GM23248 (cell line): ENCODE data around the gene TRAF3IP3. TPM values are rescaled to one million over a fixed set of nuclear protein-coding genes. Genes with fewer than 3 reads are reported as not detected.

Experiments used
- DNase-seq: peaks from one replicate; pipeline ENCODE4 v3.0.0-alpha.2; 2015
- H2AFZ ChIP-seq: fragments of 200-600 bp; sonication (generic); 2 replicates; pipeline ENCODE4 v1.6.1; 2016; ENCODE audit warnings: antibody characterized with exemption
- H3F3A ChIP-seq: fragments of 200-600 bp; sonication (generic); 2 replicates; pipeline ENCODE4 v1.6.1; 2016; ENCODE audit warnings: mild to moderate bottlenecking, antibody characterized with exemption, mixed run types; ENCODE audit not compliant: insufficient read depth
- H3K27ac ChIP-seq: fragments of 200-600 bp; sonication (generic); 2 replicates; pipeline ENCODE4 v1.5.1; 2016; ENCODE audit warnings: mild to moderate bottlenecking
- H3K27me3 ChIP-seq: fragments of 200-600 bp; sonication (generic); replicated peaks from 2 replicates; pipeline ENCODE4 v1.6.1; 2016; ENCODE audit warnings: mild to moderate bottlenecking; ENCODE audit not compliant: insufficient read depth
- H3K36me3 ChIP-seq: fragments of 200-600 bp; sonication (generic); 2 replicates; pipeline ENCODE4 v1.6.1; 2016; ENCODE audit warnings: low read depth, mild to moderate bottlenecking
- H3K4me1 ChIP-seq: fragments of 200-600 bp; sonication (generic); 2 replicates; pipeline ENCODE4 v1.6.1; 2016; ENCODE audit warnings: mild to moderate bottlenecking; ENCODE audit not compliant: insufficient read depth
- H3K4me2 ChIP-seq: fragments of 200-600 bp; sonication (generic); one replicate; pipeline ENCODE4 v1.6.1; 2016; ENCODE audit warnings: mild to moderate bottlenecking; ENCODE audit not compliant: unreplicated experiment
- H3K4me3 ChIP-seq: fragments of 200-600 bp; sonication (generic); 2 replicates; pipeline ENCODE4 v1.5.1; 2016; ENCODE audit warnings: mild to moderate bottlenecking
- H3K79me2 ChIP-seq: fragments of 200-600 bp; sonication (generic); 2 replicates; pipeline ENCODE4 v1.6.1; 2016; ENCODE audit warnings: mild to moderate bottlenecking; ENCODE audit not compliant: insufficient read depth
- H3K9ac ChIP-seq: fragments of 200-600 bp; sonication (generic); 2 replicates; pipeline ENCODE4 v1.6.1; 2016; ENCODE audit warnings: mild to moderate bottlenecking
- H3K9me2 ChIP-seq: fragments of 200-600 bp; sonication (generic); 2 replicates; pipeline ENCODE4 v1.6.1; 2016; ENCODE audit warnings: mixed run types, mild to moderate bottlenecking, moderate library complexity; ENCODE audit not compliant: insufficient read depth
- H3K9me3 ChIP-seq: fragments of 200-600 bp; sonication (generic); one replicate; pipeline ENCODE4 v1.6.1; 2017; ENCODE audit warnings: low read depth
- H4K20me1 ChIP-seq: fragments of 200-600 bp; sonication (generic); 2 replicates; pipeline ENCODE4 v1.6.0; 2016; ENCODE audit not compliant: insufficient read depth
- EZH2 ChIP-seq: fragments of 200-600 bp; sonication (generic); IDR thresholded peaks from 2 replicates; pipeline ENCODE4 v1.6.1; 2018; ENCODE audit warnings: antibody characterized with exemption, mild to moderate bottlenecking; ENCODE audit not compliant: insufficient read depth, poor library complexity, severe bottlenecking
- EZH2phosphoT487 ChIP-seq: fragments of 200-600 bp; sonication (generic); IDR thresholded peaks from 2 replicates; pipeline ENCODE4 v1.6.1; 2018; ENCODE audit warnings: antibody characterized with exemption, moderate library complexity, mild to moderate bottlenecking, low read depth; ENCODE audit not compliant: insufficient read depth
- WGBS, 2 experiments: methylation state at CpG; one replicate each; pipeline ENCODE4 v1.1.6; 2015 to 2017; ENCODE audit warnings: low lambda C conversion rate in 2 of 2, low coverage in 1 of 2; ENCODE audit errors: missing lambda C conversion rate in 2 of 2; 5-methylcytosine and 5-hydroxymethylcytosine counted together
- in situ Hi-C: fragments of 300-500 bp; cut with MboI; formaldehyde crosslinking; loops from 2 replicates; pipeline ENCODE4 v1.15.0; 2020
- polyA plus RNA-seq: library from polyadenylated mRNA; unstranded; fragments of >200 nt; fragmentation: Nextera tagmentation; extraction: Ambion mirVana; gene quantifications from 2 replicates; pipeline ENCODE4 v1.2.1, GENCODE V29; 2016
- total RNA-seq: library from RNA; depleted of rRNA; stranded (reverse); fragments of >200 nt; shearing (Covaris generic); gene quantifications from 2 replicates; pipeline ENCODE4 v1.2.3, GENCODE V29; 2014; rRNA removed

TRAF3IP3 gene
- total and polyA plus RNA-seq, 2 experiments from 2014 or later: not detected

GRCh38 chr1:209829716-209830115 is 73.9 kb downstream of the TRAF3IP3 start:
- Histone ChIP-seq H3K9ac (peak overlapping the region; percentile 41; the same call in 1 of the 2 replicates), H3K79me2 (peaks cover 51% of the 10 kb centered on the region), H3K4me1 (peaks cover 55% of the 10 kb centered on the region), H4K20me1 (no peaks in the 10 kb centered on the region), H3K4me2 (peak overlapping the region; percentile 78), H3K27me3 (no peaks in the 10 kb centered on the region), H3K9me3 (no peaks in the 10 kb centered on the region), H2AFZ (no peak overlapping the region), H3K9me2 (no peaks in the 10 kb centered on the region), H3F3A (peaks cover 46% of the 10 kb centered on the region), H3K36me3 (peaks cover 37% of the 10 kb centered on the region), H3K4me3 (peak overlapping the region; percentile 77), H3K27ac (peak overlapping the region; percentile 63)
- DNase-seq: peak; percentile 54
- WGBS, 2 experiments: 63 to 79% methylated on average over 2 of the region's 2 CpGs
- TF ChIP-seq EZH2phosphoT487 (no peak), EZH2 (no peak)
- in situ Hi-C loops: no loop called here

- Histone ChIP-seq H3K27me3 (no peaks in the 10 kb centered on the region), H2AFZ (no peak overlapping the region), H4K20me1 (no peaks in the 10 kb centered on the region), H3F3A (peaks cover 56% of the 10 kb centered on the region), H3K4me2 (peak overlapping the region; percentile 78), H3K79me2 (peaks cover 51% of the 10 kb centered on the region), H3K9me2 (no peaks in the 10 kb centered on the region), H3K9ac (no peak overlapping the region), H3K4me1 (peaks cover 65% of the 10 kb centered on the region), H3K27ac (peak overlapping the region; percentile 63), H3K36me3 (peaks cover 38% of the 10 kb centered on the region), H3K4me3 (peak overlapping the region; percentile 77; the same call in 1 of the 2 replicates), H3K9me3 (no peaks in the 10 kb centered on the region)
- no peak for TF ChIP-seq EZH2
- TF ChIP-seq EZH2phosphoT487: no peak
- in situ Hi-C loops: no loop called here
- WGBS, 2 experiments: 94 to 95% methylated on average over 3 of the region's 3 CpGs
- DNase-seq: peak; percentile 34
These were observed 74.9 kb downstream of the TRAF3IP3 start for GRCh38 chr1:209830722-209831121.

- no peaks in the 10 kb centered on the region for H4K20me1 ChIP-seq
- peak; percentile 85 for DNase-seq
- H3K4me1 ChIP-seq: peaks cover 74% of the 10 kb centered on the region
- H3K9me3 ChIP-seq: no peaks in the 10 kb centered on the region
- 0% methylated on average over 1 of the region's 1 CpG for WGBS, 2 experiments
- H3F3A ChIP-seq: peaks cover 62% of the 10 kb centered on the region
- TF ChIP-seq EZH2phosphoT487: no peak
- in situ Hi-C loops: no loop called here
- no peaks in the 10 kb centered on the region for H3K27me3 ChIP-seq
- no peak overlapping the region for H3K4me3 ChIP-seq
- H3K9me2 ChIP-seq: no peaks in the 10 kb centered on the region
- H3K4me2 ChIP-seq: peak overlapping the region; percentile 78
- H3K79me2 ChIP-seq: peaks cover 55% of the 10 kb centered on the region
- no peak overlapping the region; the same call in 1 of the 2 replicates for H3K9ac ChIP-seq
- peaks cover 41% of the 10 kb centered on the region for H3K36me3 ChIP-seq
- H3K27ac ChIP-seq: peak overlapping the region; percentile 63
- no peak overlapping the region for H2AFZ ChIP-seq
These were observed 75.8 kb downstream of the TRAF3IP3 start for GRCh38 chr1:209831615-209832014.

Other genes with a start within 250 kb of the TRAF3IP3 start
- 0.11 TPM in 1 of 2 replicates, not detected in the other for gene CAMK1G, start 172.3 kb upstream of the TRAF3IP3 start, total RNA-seq
- 0.24 TPM in 1 of 2 replicates, not detected in the other for gene CAMK1G, start 172.3 kb upstream of the TRAF3IP3 start, polyA plus RNA-seq
- gene LAMB3, start 103.6 kb upstream of the TRAF3IP3 start, total RNA-seq: 6.8 and 8.1 TPM in 2 replicates
- 2.5 and 3.0 TPM in 2 replicates for gene LAMB3, start 103.6 kb upstream of the TRAF3IP3 start, polyA plus RNA-seq
- gene G0S2, start 80.6 kb upstream of the TRAF3IP3 start, total RNA-seq: 0.65 and 0.89 TPM in 2 replicates
- gene G0S2, start 80.6 kb upstream of the TRAF3IP3 start, polyA plus RNA-seq: 2.0 and 2.9 TPM in 2 replicates
- 0.54 TPM in 1 of 2 replicates, not detected in the other for gene HSD11B1, start 51.2 kb upstream of the TRAF3IP3 start, total RNA-seq
- gene HSD11B1, start 51.2 kb upstream of the TRAF3IP3 start, polyA plus RNA-seq: 1.0 and 1.8 TPM in 2 replicates
- gene C1orf74, start 28.5 kb downstream of the TRAF3IP3 start, total RNA-seq: 2.1 and 2.3 TPM in 2 replicates
- 1.4 and 1.5 TPM in 2 replicates for gene C1orf74, start 28.5 kb downstream of the TRAF3IP3 start, polyA plus RNA-seq
- gene IRF6, start 50.1 kb downstream of the TRAF3IP3 start, total RNA-seq: 1.3 and 1.6 TPM in 2 replicates
- 0.84 and 0.86 TPM in 2 replicates for gene IRF6, start 50.1 kb downstream of the TRAF3IP3 start, polyA plus RNA-seq
- 12.2 and 16.8 TPM in 2 replicates for gene UTP25, start 71.9 kb downstream of the TRAF3IP3 start, total RNA-seq
- 9.5 TPM in 2 replicates for gene UTP25, start 71.9 kb downstream of the TRAF3IP3 start, polyA plus RNA-seq
- 1.4 and 1.7 TPM in 2 replicates for gene SYT14, start 182.2 kb downstream of the TRAF3IP3 start, total RNA-seq
- gene SYT14, start 182.2 kb downstream of the TRAF3IP3 start, polyA plus RNA-seq: 0.44 and 0.55 TPM in 2 replicates